CD4-positive, alpha-beta T cell treated with Interleukin-2 at 100 ng/mL for 4 hours (primary cell): ENCODE results near the gene KIF3A.
A peak's percentile ranks its signal among the peaks of the same experiment; 100 is the strongest.

ENCODE experiments used
- DNase-seq: peaks from one replicate; pipeline ENCODE4 v3.0.0-alpha.2; 2020; ENCODE audit warnings: low spot score

Gene KIF3A

DNA sequence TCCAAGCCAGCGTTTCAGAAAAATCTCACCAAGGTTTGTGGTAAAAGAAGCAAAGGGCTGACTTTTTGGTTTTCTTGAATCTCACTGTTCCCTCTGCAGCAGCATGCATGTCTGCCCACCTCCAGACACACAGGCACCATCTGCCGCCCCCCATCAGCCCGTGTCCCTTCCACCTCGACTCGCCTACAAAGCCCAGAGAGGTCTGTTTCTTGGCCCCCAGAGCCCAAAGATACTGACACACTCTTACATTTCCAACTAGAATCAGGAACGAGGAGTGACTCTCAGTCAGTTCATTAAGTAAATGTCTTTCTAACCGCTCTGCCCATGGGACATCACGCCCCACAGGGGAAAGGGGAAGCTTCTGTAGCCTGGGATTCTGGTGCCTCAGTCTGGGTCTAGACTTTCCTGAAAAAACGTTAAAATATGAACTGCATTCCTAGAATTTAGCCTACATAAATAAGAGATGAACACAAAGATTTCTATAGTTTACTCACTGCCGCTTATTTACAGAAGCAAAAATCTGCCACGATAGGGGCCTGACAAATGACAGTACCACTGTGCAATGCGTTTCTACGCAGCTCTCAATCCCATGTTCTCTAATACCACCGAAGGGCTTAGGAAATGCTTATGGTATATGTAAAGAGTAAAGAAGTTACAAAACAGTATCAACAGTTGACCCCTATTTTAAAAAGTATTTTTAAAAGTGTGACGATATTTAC, 59.5 kb downstream of the KIF3A start:
- DNase-seq: no peak

DNA sequence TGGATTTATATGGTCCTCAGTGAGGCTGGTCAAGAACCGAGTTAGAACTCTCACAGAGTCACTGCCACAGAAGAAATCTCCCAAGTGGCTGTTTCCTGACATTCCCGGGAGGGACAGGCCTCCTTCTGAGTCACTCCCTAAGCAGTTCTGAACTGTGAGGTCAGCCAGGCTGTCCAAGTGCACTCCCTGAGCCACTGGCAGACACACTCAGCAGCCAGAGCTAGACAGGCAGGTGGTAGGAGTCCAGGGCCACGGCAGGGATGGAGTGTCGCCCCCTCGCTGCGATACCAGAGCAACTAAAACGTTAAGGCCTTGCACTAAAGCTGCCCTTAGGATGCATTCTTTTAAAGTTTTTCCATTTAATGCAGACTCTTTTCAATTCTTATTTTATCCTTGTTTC, 60.2 kb downstream of the KIF3A start:
- no peak for DNase-seq

DNA sequence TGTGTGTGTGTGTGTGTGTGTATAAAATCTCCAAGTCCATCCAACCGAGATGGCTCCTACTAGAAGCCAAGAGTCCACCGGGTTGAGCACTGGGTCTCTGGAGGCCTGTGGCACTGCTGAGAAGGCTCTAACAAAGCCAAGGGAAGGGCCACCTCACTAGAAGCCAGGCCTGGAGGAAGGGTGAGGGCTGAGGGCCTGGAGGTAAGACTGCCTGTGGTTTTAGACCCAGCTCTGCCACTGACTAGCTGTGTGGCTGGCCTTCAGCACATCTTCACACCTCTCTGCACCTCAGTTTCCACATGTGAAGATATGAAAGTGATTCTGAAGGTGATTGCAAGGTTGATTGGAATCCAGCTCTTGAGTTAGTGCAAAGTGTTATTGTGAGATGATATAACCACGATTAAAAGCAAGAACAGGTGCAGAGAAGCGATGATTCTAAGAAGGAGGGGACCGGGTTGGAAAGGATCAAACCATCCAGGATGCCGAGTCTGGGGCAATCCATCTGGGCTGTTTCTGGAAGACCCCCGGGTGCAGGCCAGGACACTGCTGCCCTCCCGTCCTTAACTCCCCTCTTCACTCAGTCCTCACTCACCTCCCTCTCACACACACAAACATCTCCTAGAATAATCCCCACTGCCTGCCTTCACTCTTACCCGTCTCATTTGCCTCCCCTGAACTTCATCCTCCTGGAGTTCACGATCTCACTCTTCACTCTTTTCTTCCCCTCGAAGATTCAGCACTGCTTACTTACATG, 61.2 kb downstream of the KIF3A start:
- DNase-seq: no peak

GRCh38 chr5:132674671-132675506, 62.5 kb downstream of the KIF3A start:
- DNase-seq: no peak

- no peak for DNase-seq
Measured at GRCh38 chr5:132673939-132674630, 63.3 kb downstream of the KIF3A start, which contains the start of gene IL4. IL4 (plus strand) TSS chr5:132673989; CDS start chr5:132674051, 62 bp downstream.

DNA sequence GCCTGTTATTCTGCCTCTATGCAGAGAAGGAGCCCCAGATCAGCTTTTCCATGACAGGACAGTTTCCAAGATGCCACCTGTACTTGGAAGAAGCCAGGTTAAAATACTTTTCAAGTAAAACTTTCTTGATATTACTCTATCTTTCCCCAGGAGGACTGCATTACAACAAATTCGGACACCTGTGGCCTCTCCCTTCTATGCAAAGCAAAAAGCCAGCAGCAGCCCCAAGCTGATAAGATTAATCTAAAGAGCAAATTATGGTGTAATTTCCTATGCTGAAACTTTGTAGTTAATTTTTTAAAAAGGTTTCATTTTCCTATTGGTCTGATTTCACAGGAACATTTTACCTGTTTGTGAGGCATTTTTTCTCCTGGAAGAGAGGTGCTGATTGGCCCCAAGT, 63.9 kb downstream of the KIF3A start:
- no peak for DNase-seq

GRCh38 chr5:132671000-132671399, 66.3 kb downstream of the KIF3A start:
- no peak for DNase-seq

DNA sequence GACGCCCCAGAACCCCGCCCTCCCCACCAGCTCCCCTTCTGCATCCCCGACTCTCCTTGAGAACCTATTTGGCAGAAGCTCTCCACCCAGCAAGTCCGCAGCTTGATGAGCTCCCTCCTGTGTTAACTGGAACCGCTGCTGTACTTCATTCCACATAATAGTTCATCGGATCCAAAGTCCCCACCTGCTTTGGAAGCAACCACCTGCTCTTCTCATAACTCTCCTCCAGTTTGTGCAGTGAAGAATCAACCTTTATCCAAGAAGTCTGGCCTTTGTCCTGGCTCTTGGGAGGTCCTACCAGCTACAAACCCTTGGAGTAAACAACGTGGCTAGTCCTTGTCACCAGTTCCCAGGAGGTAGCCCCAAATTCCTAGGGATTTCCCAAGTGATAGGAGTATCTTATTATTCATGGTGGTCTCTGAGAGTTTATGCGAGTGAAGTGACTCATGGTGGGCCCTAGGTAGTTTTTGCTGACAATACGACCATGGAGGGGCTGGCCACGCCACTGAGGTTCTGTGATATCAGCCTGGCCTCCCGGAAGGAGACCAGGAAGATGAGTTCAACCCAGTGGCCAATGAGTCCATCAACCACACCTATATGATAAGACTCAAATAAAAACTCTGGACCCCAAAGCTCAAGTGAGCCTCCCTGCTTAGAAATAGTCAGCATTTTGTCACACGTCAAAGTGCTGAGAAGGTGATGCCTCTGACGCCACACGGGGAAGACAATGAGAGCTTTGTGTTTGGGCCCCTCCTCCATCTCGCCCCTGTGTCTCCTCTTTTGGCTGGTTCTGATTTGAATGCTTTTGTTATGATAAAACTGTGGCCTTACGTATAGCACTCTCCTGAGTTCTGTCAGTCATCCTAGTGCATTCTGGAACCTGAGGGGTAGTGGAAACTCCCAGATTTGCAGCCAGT, 67.1 kb downstream of the KIF3A start:
- no peak for DNase-seq

GRCh38 chr5:132669455-132669820, 67.9 kb downstream of the KIF3A start:
- DNase-seq: no peak

DNA sequence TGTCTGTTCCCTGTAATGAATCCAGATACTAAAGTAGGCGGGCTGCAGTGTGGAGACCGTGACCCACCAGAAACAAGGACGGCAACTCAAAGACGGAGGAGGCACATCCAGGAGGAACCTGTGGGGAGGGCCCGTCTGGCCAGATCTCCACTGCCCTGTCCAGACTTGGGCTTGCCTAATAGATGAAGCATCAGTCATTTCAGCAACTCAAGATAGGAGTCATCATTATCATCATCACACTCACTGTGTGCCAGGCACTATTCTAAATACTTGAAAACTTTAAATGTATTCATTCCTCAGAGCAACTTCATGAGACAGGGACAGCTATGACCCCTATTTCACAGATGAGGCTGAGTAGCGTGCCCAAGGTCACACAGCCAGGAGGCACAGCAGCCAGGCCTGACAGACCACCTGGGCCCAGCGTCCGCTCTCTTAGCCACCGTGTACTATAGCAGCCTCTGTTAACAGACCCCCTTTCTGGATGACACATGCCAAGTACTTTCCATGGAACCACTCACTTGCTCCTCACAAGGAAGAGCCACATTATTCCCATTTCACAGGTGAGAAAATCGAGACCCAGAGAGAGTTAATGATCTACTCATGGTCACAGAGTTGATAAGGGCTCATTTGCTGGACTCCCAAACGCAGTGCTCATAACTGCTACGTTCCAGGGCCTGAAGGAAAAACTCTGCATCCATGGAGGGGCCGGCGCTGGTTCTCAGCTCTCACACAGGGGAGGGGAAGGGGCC, 68.5 kb downstream of the KIF3A start:
- no peak for DNase-seq

- DNase-seq: no peak
Measured at GRCh38 chr5:132667761-132668705, 69.3 kb downstream of the KIF3A start.

DNA sequence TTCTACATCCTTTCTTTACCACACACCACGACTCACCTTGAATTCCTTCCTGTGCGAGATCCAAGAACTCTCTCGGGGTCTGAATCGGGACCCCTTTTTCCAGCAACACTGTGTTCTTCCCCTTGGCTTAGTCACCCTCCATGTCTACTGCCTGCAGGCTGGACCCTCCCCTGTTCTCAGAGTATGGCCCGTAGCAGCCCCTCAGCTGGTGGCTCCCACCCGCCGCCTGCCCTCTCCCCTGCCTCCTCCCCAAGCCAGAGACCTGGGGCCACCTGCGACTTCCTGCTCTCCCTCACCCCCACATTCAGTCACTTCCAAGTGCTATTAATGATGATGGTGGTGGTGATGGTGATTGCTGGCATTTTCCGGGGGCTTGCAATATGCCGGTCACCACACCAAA, 70.0 kb downstream of the KIF3A start:
- DNase-seq: no peak

GRCh38 chr5:132666310-132667123, 70.8 kb downstream of the KIF3A start:
- DNase-seq: no peak

GRCh38 chr5:132665574-132666080, 71.7 kb downstream of the KIF3A start:
- DNase-seq: no peak

- no peak for DNase-seq
Measured at GRCh38 chr5:132664696-132665209, 72.6 kb downstream of the KIF3A start.

GRCh38 chr5:132663771-132664695, 73.3 kb downstream of the KIF3A start:
- DNase-seq: peak; percentile 15
